Tibial artery (tissue), 4 donors: ENCODE results near the gene MAN1B1.

ENCODE experiments used
- DNase-seq, 2 donors: peaks; one replicate each; pipeline ENCODE4 v3.0.0-alpha.2; 2019
- H3K27ac ChIP-seq, 2 donors: fragments of 200-600 bp; sonication (generic) in 1 of 2; 1 replicate in 1 of 2; 2 replicates in 1 of 2; pipeline ENCODE4 v1.5.1; 2018 to 2019; ENCODE audit warnings: mild to moderate bottlenecking in 1 of 2
- H3K27me3 ChIP-seq, 2 donors: fragments of 200-600 bp; sonication (generic) in 1 of 2; one replicate each; pipeline versions ENCODE4 v1.5.1 to v1.6.0; 2016 to 2019
- H3K36me3 ChIP-seq, 3 donors: fragments of 200-600 bp; sonication (generic) in 2 of 3; one replicate each; pipeline ENCODE4 v1.5.1; 2016 to 2019; ENCODE audit warnings: mild to moderate bottlenecking in 2 of 3
- H3K4me1 ChIP-seq, 4 donors: fragments of 200-600 bp; sonication (generic) in 2 of 4; 1 replicate in 3 of 4; 2 replicates in 1 of 4; pipeline ENCODE4 v1.5.1; 2016 to 2019
- H3K4me3 ChIP-seq, 2 donors: fragments of 200-600 bp; sonication (generic) in 1 of 2; 1 replicate in 1 of 2; 2 replicates in 1 of 2; pipeline ENCODE4 v1.5.1; 2018 to 2019; ENCODE audit warnings: mild to moderate bottlenecking in 2 of 2
- H3K9me3 ChIP-seq, 3 donors: fragments of 200-600 bp; sonication (generic) in 1 of 3; one replicate each; pipeline ENCODE4 v1.5.1; 2016 to 2019
- CTCF ChIP-seq, 2 experiments: fragments of 200-600 bp in 1 of 2; fragments of 450-650 bp in 1 of 2; IDR thresholded peaks; one replicate each; pipeline ENCODE4 v1.5.1; 2017 to 2019; ENCODE audit warnings: antibody characterized with exemption in 2 of 2, mild to moderate bottlenecking in 1 of 2, moderate library complexity in 1 of 2
- intact Hi-C: fragments of 100-400 bp; cut with DNase I; formaldehyde crosslinking; loops from one replicate; pipeline ENCODE4 v1.15.0; 2023; ENCODE audit warnings: low total_unique reads

MAN1B1 gene

GRCh38 chr9:137068539-137069507 is 18.0 kb upstream of the MAN1B1 start:
- peaks cover 0 to 32% (median 19%) of the 10 kb centered on the region in 4 donors for H3K4me1 ChIP-seq
- no peaks in the 10 kb centered on the region for H3K36me3 ChIP-seq
- peaks cover 0 to 59% of the 10 kb centered on the region in 2 donors for H3K27me3 ChIP-seq
- H3K4me3 ChIP-seq, result no peak overlapping the region
- no peak for DNase-seq
- intact Hi-C loops, result no loop called here
- H3K9me3 ChIP-seq, result no peaks in the 10 kb centered on the region
- H3K27ac ChIP-seq, result no peak overlapping the region
- TF ChIP-seq CTCF (IDR thresholded peaks at IDR 0.05), result no peak

GRCh38 chr9:137069508-137070091 is 17.2 kb upstream of the MAN1B1 start:
- TF ChIP-seq CTCF (IDR thresholded peaks at IDR 0.05), result no peak
- Histone ChIP-seq H3K9me3 (no peaks in the 10 kb centered on the region), H3K27ac (no peak overlapping the region), H3K36me3 (no peaks in the 10 kb centered on the region), H3K4me3 (no peak overlapping the region), H3K4me1 (peaks cover 0 to 26% (median 18%) of the 10 kb centered on the region in 4 donors), H3K27me3 (peaks cover 0 to 51% of the 10 kb centered on the region in 2 donors)
- no peak for DNase-seq
- intact Hi-C loops, result no loop called here

DNA sequence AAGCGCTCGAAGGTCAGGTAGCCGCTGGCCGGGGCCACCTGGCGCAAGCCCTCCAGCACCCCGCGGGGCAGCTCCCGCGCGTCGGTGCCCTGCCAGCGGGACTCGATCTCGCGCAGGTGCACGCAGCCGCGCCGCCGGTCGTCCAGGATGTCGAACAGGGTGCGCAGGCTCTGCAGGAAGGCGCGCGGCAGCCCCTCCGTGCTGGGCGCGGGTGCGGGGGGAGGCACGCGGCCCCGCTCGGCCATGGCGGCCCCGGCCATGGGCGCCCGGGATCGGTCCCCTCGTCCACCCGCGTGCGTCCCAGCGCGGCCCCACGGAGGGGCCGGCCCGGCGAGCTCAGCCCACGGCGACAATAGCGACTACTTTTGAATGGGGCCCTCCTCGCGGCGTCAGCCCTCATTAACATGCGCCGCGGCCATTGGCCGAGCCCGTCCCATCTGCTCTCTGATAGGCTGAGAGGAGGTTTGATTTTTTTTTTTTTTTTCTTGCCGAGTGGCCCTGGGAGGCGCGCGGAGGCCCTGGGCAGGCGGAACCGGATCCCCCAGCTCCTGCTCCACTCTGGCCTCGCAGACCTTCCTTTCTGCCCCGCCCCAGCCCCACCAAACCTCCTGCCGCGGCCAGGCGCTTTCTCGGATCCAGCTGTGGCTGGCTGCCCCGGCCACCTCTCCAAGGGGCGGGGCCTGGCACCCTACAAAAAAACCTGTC is 16.4 kb upstream of the MAN1B1 start, which contains the start of gene SAPCD2:
Gene SAPCD2 (minus strand): TSS at position 357 of the 705 bp plus-strand sequence. CDS start 97 bp downstream, at position 260.
- Histone ChIP-seq H3K27ac (peak within 1 kb of the TSS in 1 of 2 donors; percentile 38), H3K27me3 (peaks cover 0 to 44% of the 10 kb centered on the region in 2 donors), H3K4me3 (peak within 1 kb of the TSS; percentile 33 to 43), H3K4me1 (peaks cover 0 to 26% (median 18%) of the 10 kb centered on the region in 4 donors), H3K36me3 (no peaks in the 10 kb centered on the region), H3K9me3 (no peaks in the 10 kb centered on the region)
- intact Hi-C loops, result no loop called here
- TF ChIP-seq CTCF (IDR thresholded peaks at IDR 0.05), result no peak
- DNase-seq, result peak; percentile 84 to 87

GRCh38 chr9:137070906-137071275 is 15.9 kb upstream of the MAN1B1 start:
- H3K27ac ChIP-seq, result peak overlapping the region in 1 of 2 donors; percentile 38
- intact Hi-C loops, result no loop called here

More at GRCh38 chr9:137070906-137071275, 15.9 kb upstream of the MAN1B1 start:
- Histone ChIP-seq H3K9me3 (no peaks in the 10 kb centered on the region), H3K36me3 (no peaks in the 10 kb centered on the region), H3K4me1 (peaks cover 0 to 26% (median 18%) of the 10 kb centered on the region in 4 donors), H3K27me3 (peaks cover 0 to 38% of the 10 kb centered on the region in 2 donors), H3K4me3 (peak overlapping the region; percentile 33 to 43)
- DNase-seq, result peak in 1 of 2 donors; percentile 68
- TF ChIP-seq CTCF (IDR thresholded peaks at IDR 0.05), result peak in 1 of 2 experiments; percentile 13
